HL-60/S4 treated with phorbol 12-myristate 13-acetate at 8.2 ng/mL for 4 days and 3 days (cell line): ENCODE results near the gene HSP90AB1.

ENCODE experiments used
- in situ Hi-C: fragments of 300-500 bp; cut with MboI; formaldehyde crosslinking; loops from 2 replicates; pipeline ENCODE4 v1.15.0; 2022; ENCODE audit warnings: low sequenced_read_pairs

The HSP90AB1 gene

GRCh38 chr6:44254191-44255104, 7.5 kb downstream of the HSP90AB1 start:
- in situ Hi-C loops = no loop called here

- in situ Hi-C loops = no loop called here
Observed at GRCh38 chr6:44255105-44255808, 8.4 kb downstream of the HSP90AB1 start.

- in situ Hi-C loops = no loop called here
Observed at GRCh38 chr6:44255871-44256774, 9.2 kb downstream of the HSP90AB1 start.

GRCh38 chr6:44256775-44257024, 9.8 kb downstream of the HSP90AB1 start:
- in situ Hi-C loops = no loop called here

GRCh38 chr6:44257025-44257752, 10.3 kb downstream of the HSP90AB1 start, which contains the start of gene SLC35B2:
Gene SLC35B2 (minus strand): TSS chr6:44257528. CDS start chr6:44257410, 118 bp downstream.
- in situ Hi-C loops = no loop called here

- in situ Hi-C loops = no loop called here
Observed at GRCh38 chr6:44257753-44258324, 10.9 kb downstream of the HSP90AB1 start.

- in situ Hi-C loops = no loop called here
Observed at GRCh38 chr6:44258325-44258863, 11.5 kb downstream of the HSP90AB1 start.

GRCh38 chr6:44258921-44259320, 12.0 kb downstream of the HSP90AB1 start:
- in situ Hi-C loops = no loop called here

- in situ Hi-C loops = no loop called here
Observed at GRCh38 chr6:44260011-44260410, 13.1 kb downstream of the HSP90AB1 start.

GRCh38 chr6:44260451-44261297, 13.8 kb downstream of the HSP90AB1 start:
- in situ Hi-C loops = no loop called here

GRCh38 chr6:44261581-44261980, 14.7 kb downstream of the HSP90AB1 start:
- in situ Hi-C loops = no loop called here

GRCh38 chr6:44262467-44263353, 15.8 kb downstream of the HSP90AB1 start:
- in situ Hi-C loops = no loop called here

GRCh38 chr6:44263354-44264100, 16.6 kb downstream of the HSP90AB1 start:
- in situ Hi-C loops = no loop called here

GRCh38 chr6:44264154-44265006, 17.5 kb downstream of the HSP90AB1 start:
- in situ Hi-C loops = no loop called here

GRCh38 chr6:44265007-44265721, 18.3 kb downstream of the HSP90AB1 start, which contains the start of gene NFKBIE:
Gene NFKBIE (minus strand): TSS chr6:44265551. CDS start chr6:44265346, 205 bp downstream.
- in situ Hi-C loops = no loop called here
